Keratinocyte (primary cell): Measurements from ENCODE around the gene FAM107B. TPM values are rescaled to one million over a fixed set of nuclear protein-coding genes. Genes with fewer than 3 reads are reported as not detected.

Experiments
- DNase-seq: peaks from one replicate; pipeline ENCODE4 v3.0.0-alpha.2; 2011; ENCODE audit warnings: low read depth, missing footprints, low spot score
- FAIRE-seq: peaks from 2 replicates; lab custom pipeline; 2011; peaks lifted over from hg19 to GRCh38; lab: Jason Lieb, UNC
- H2AFZ ChIP-seq: 2 replicates; pipeline ENCODE4 v1.6.0; 2012; ENCODE audit warnings: low read length, control low read depth, inconsistent platforms; ENCODE audit not compliant: control insufficient read depth
- H3K27ac ChIP-seq: 2 replicates; pipeline ENCODE4 v1.5.1; 2011; ENCODE audit warnings: low read length; ENCODE audit not compliant: control insufficient read depth, insufficient read depth
- H3K27me3 ChIP-seq: 3 replicates; pipeline ENCODE4 v1.6.0; 2011; ENCODE audit warnings: low read length; ENCODE audit not compliant: control insufficient read depth, insufficient read depth; ENCODE audit errors: extremely low read depth
- H3K36me3 ChIP-seq, 2 experiments: 2 replicates in 1 of 2; 3 replicates in 1 of 2; pipeline ENCODE4 v1.5.1; 2011; ENCODE audit warnings: low read length in 2 of 2, mild to moderate bottlenecking in 1 of 2; ENCODE audit not compliant: control insufficient read depth in 2 of 2, insufficient read depth in 2 of 2; ENCODE audit errors: extremely low read depth in 1 of 2
- H3K4me1 ChIP-seq: 3 replicates; pipeline ENCODE4 v1.5.1; 2011; ENCODE audit warnings: low read length; ENCODE audit not compliant: control insufficient read depth, insufficient read depth; ENCODE audit errors: extremely low read depth
- H3K4me2 ChIP-seq: 3 replicates; pipeline ENCODE4 v1.6.0; 2011; ENCODE audit warnings: low read depth, low read length; ENCODE audit not compliant: control insufficient read depth, insufficient read depth; ENCODE audit errors: extremely low read depth
- H3K4me3 ChIP-seq, 3 experiments: fragments of 200-600 bp in 1 of 3; sonication (generic) in 1 of 3; 2 replicates in 2 of 3; 3 replicates in 1 of 3; pipeline ENCODE4 v1.5.1; 2011 to 2016; ENCODE audit warnings: low read length in 3 of 3, mild to moderate bottlenecking in 3 of 3, control low read depth in 2 of 3, inconsistent platforms in 1 of 3, low read depth in 1 of 3, mixed read lengths in 1 of 3, mixed run types in 1 of 3, moderate library complexity in 1 of 3; ENCODE audit not compliant: control insufficient read depth in 2 of 3, insufficient read depth in 2 of 3; ENCODE audit errors: extremely low read depth in 1 of 3
- H3K79me2 ChIP-seq: 2 replicates; pipeline ENCODE4 v1.6.0; 2012; ENCODE audit warnings: low read length; ENCODE audit not compliant: control insufficient read depth, insufficient read depth
- H3K9ac ChIP-seq: 3 replicates; pipeline ENCODE4 v1.6.0; 2011; ENCODE audit warnings: low read length; ENCODE audit not compliant: control insufficient read depth, insufficient read depth; ENCODE audit errors: extremely low read depth
- H3K9me1 ChIP-seq: 3 replicates; pipeline ENCODE4 v1.6.0; 2011; ENCODE audit warnings: low read length; ENCODE audit not compliant: control insufficient read depth, insufficient read depth; ENCODE audit errors: extremely low read depth
- H3K9me3 ChIP-seq: 2 replicates; pipeline ENCODE4 v1.5.1; 2012; ENCODE audit warnings: low read depth, low read length; ENCODE audit not compliant: control insufficient read depth
- H4K20me1 ChIP-seq: 3 replicates; pipeline ENCODE4 v1.6.0; 2011; ENCODE audit warnings: low read length; ENCODE audit not compliant: control insufficient read depth, insufficient read depth; ENCODE audit errors: extremely low read depth
- EZH2 ChIP-seq: IDR thresholded peaks from one replicate; pipeline ENCODE4 v1.6.1; 2012; ENCODE audit warnings: inconsistent platforms, mild to moderate bottlenecking, low read length, moderate library complexity
- dilution Hi-C: fragments of 300-500 bp; cut with MboI; formaldehyde crosslinking; loops from one replicate; pipeline ENCODE4 v1.7.0; 2020; ENCODE audit warnings: low sequenced_read_pairs; ENCODE audit not compliant: extremely low pct_ligation_motif_present
- polyA plus RNA-seq, 5 experiments: library from polyadenylated mRNA; depleted of rRNA in 3 of 5; stranded (reverse) in 3 of 5; stranded (forward) in 1 of 5; unstranded in 1 of 5; fragments of >200 nt; gene quantifications; 1 replicate in 1 of 5; 2 replicates in 3 of 5; 3 replicates in 1 of 5; pipeline versions ENCODE4 v1.2.1 to v1.2.3, GENCODE V29; 2011 to 2012; ENCODE audit warnings: missing spikeins in 2 of 5, low read depth in 1 of 5, low replicate concordance in 1 of 5
- TF ChIP-seq, protein P1 (sequence below), 3 experiments: IDR thresholded peaks in 1 of 3; conservative IDR thresholded peaks in 1 of 3; optimal IDR thresholded peaks in 1 of 3; 2 replicates in 2 of 3; 3 replicates in 1 of 3; pipeline versions ENCODE3 to v1.5.1; 2011; ENCODE audit warnings: low read length in 3 of 3, mild to moderate bottlenecking in 3 of 3, moderate library complexity in 2 of 3, control low read depth in 1 of 3, inconsistent platforms in 1 of 3; ENCODE audit not compliant: insufficient read depth in 2 of 3; ENCODE audit errors: extremely low read depth in 1 of 3

FAM107B gene
- polyA plus RNA-seq, 1 donor (not counting 4 experiments of a cell fraction or from before 2014, with no cell fraction given): 8.7 TPM

DNA sequence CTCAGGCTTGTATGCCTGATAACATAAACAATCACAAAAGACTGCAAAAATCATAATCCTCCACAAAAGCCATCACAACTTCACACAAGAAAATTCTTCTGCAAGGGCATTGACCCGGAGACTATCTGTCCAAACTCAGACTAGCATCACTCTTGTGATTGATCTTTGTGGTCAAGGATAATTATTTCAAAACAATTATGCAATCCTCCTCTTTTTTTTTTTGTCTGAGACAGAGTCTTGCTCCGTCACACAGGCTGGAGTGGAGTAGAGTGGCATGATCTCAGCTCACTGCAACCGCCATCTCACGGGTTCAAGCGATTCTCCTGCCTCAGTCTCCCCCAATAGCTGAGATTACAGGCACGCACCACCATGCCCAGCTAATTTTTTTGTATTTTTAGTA is 41.0 kb upstream of the FAM107B start:
- H4K20me1 ChIP-seq: no peaks in the 10 kb centered on the region
- H3K27me3 ChIP-seq: no peaks in the 10 kb centered on the region
- H3K4me3 ChIP-seq: no peak overlapping the region
- no peaks in the 10 kb centered on the region for H3K79me2 ChIP-seq
- no peak overlapping the region for H3K4me2 ChIP-seq
- TF ChIP-seq, protein P1, sequence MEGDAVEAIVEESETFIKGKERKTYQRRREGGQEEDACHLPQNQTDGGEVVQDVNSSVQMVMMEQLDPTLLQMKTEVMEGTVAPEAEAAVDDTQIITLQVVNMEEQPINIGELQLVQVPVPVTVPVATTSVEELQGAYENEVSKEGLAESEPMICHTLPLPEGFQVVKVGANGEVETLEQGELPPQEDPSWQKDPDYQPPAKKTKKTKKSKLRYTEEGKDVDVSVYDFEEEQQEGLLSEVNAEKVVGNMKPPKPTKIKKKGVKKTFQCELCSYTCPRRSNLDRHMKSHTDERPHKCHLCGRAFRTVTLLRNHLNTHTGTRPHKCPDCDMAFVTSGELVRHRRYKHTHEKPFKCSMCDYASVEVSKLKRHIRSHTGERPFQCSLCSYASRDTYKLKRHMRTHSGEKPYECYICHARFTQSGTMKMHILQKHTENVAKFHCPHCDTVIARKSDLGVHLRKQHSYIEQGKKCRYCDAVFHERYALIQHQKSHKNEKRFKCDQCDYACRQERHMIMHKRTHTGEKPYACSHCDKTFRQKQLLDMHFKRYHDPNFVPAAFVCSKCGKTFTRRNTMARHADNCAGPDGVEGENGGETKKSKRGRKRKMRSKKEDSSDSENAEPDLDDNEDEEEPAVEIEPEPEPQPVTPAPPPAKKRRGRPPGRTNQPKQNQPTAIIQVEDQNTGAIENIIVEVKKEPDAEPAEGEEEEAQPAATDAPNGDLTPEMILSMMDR (optimal IDR thresholded peaks at IDR 0.05 in 1 of 3, IDR thresholded peaks at IDR 0.05 in 1 of 3, conservative IDR thresholded peaks at IDR 0.05 in 1 of 3; ENCODE audit: extremely low read depth in 1 of 3, insufficient read depth in 2 of 3, low read length in 3 of 3): no peak
- no peak for TF ChIP-seq EZH2
- dilution Hi-C loops: no loop called here
- H2AFZ ChIP-seq: no peak overlapping the region
- no peaks in the 10 kb centered on the region for H3K36me3 ChIP-seq
- H3K4me1 ChIP-seq: peaks cover 14% of the 10 kb centered on the region
- H3K27ac ChIP-seq: no peak overlapping the region
- H3K9ac ChIP-seq: no peak overlapping the region
- DNase-seq: no peak
- FAIRE-seq: no peak
- H3K9me3 ChIP-seq: no peaks in the 10 kb centered on the region
- no peaks in the 10 kb centered on the region for H3K9me1 ChIP-seq

DNA sequence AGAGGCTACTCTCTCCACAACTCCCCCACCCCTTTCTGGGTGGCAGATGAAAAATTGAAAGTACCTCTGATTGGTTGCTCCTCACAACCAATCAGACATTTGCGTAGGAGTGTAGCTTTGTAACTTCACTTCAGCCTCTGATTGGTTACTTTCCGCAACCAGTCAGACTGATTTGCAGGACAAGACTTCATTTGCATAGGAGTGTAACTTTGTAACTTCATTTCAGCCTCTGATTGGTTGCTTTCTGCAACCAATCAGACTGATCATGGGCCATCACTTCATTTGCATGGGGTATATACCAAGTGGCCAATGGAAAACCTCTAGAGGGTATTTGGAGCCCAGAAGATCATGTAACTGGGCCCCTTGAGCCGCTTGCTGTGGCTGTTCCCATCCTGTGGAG is 37.6 kb upstream of the FAM107B start:
- Histone ChIP-seq H3K4me2 (no peak overlapping the region), H4K20me1 (no peaks in the 10 kb centered on the region), H3K4me1 (peaks cover 14% of the 10 kb centered on the region), H3K9me3 (no peaks in the 10 kb centered on the region), H3K9me1 (no peaks in the 10 kb centered on the region), H3K27me3 (no peaks in the 10 kb centered on the region), H3K9ac (no peak overlapping the region), H2AFZ (no peak overlapping the region), H3K36me3 (no peaks in the 10 kb centered on the region), H3K4me3 (no peak overlapping the region), H3K27ac (no peak overlapping the region), H3K79me2 (no peaks in the 10 kb centered on the region)
- no peak for TF ChIP-seq EZH2
- TF ChIP-seq, protein P1 (optimal IDR thresholded peaks at IDR 0.05 in 1 of 3, IDR thresholded peaks at IDR 0.05 in 1 of 3, conservative IDR thresholded peaks at IDR 0.05 in 1 of 3; ENCODE audit: extremely low read depth in 1 of 3, insufficient read depth in 2 of 3, low read length in 3 of 3): no peak
- dilution Hi-C loops: no loop called here
- no peak for FAIRE-seq
- DNase-seq: no peak
